Testis (tissue), 2 donors: ENCODE data around the gene TTC7B.

Experiments used
- CTCF ChIP-seq, 3 experiments: fragments of 450-650 bp in 2 of 3; fragments of 200-600 bp in 1 of 3; sonication (generic) in 1 of 3; IDR thresholded peaks; one replicate each; pipeline ENCODE4 v1.5.1; 2016 to 2019; ENCODE audit warnings: antibody characterized with exemption in 3 of 3, mild to moderate bottlenecking in 2 of 3, moderate library complexity in 1 of 3
- POLR2A ChIP-seq: fragments of 450-650 bp; IDR thresholded peaks from one replicate; pipeline ENCODE4 v1.6.1; 2017; ENCODE audit warnings: antibody characterized with exemption, mild to moderate bottlenecking, moderate library complexity

GRCh38 chr14:90520326-90520725 is 295.9 kb downstream of the TTC7B start:
- TF ChIP-seq CTCF (IDR thresholded peaks at IDR 0.05) (no peak), POLR2A (no peak)
